ENCODE measurements around the gene LRRC18. TPM values are rescaled to one million over a fixed set of nuclear protein-coding genes. Genes with fewer than 3 reads are reported as not detected.

LRRC18 gene
- total and polyA plus RNA-seq, 9 of the 15 experiments (the other 6 are each of a cell fraction or from before 2014, with no cell fraction given), result not detected

DNA sequence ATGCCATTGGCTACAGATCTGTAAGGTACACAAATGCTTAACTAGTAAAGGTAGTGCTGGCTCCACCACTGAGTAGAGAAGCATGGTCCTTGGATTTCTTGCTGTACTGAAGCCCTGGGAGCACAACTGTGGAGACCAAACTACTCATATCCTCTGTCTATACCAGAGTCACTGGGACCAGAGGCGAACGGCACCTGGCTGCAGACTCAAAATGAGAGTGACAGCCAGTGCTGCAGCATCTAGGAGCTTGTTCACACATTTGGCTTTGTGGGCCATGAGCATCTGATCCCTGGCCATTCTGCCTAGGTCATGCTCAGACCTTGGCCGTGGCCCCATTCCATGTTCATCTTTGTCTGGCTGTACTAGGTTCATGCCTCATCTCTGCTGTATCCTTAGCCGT lies 31.9 kb downstream of the LRRC18 start:
- no peak overlapping the region for H3K27ac ChIP-seq (ENCODE audit: extremely low read depth, low read depth, low read length)
- 3% methylated on average over 4 of the region's 4 CpGs for WGBS (ENCODE audit: insufficient coverage, low coverage, missing lambda C conversion rate)
- no peak overlapping the region for H3K9ac ChIP-seq (ENCODE audit: insufficient read depth in 1 of 2, low read depth in 2 of 2, low read length in 2 of 2)
- no peak for FAIRE-seq
- H3K9me3 ChIP-seq (replicated peaks; ENCODE audit: control insufficient read depth, insufficient read depth, low read depth, low read length), result no peaks in the 10 kb centered on the region
- no peak for TF ChIP-seq ZNF224 (CRISPR knock-in tag; IDR thresholded peaks at IDR 0.05)
- no peak for TF ChIP-seq RBM22 (IDR thresholded peaks at IDR 0.05; ENCODE audit: low read depth, low read length, poor library complexity, severe bottlenecking)
- no peak for TF ChIP-seq PCBP1 (IDR thresholded peaks at IDR 0.05; ENCODE audit: low read depth, low read length, poor library complexity, severe bottlenecking)
- TF ChIP-seq MEF2A (IDR thresholded peaks at IDR 0.05; ENCODE audit: control insufficient read depth, low read depth, low read length), result no peak
- no peak for TF ChIP-seq FOSL1 (tag; conservative IDR thresholded peaks at IDR 0.05)
- TF ChIP-seq SAFB2 (IDR thresholded peaks at IDR 0.05; ENCODE audit: borderline replicate concordance, low read depth, low read length, severe bottlenecking), result no peak
- no peak for TF ChIP-seq HNRNPUL1 (IDR thresholded peaks at IDR 0.05; ENCODE audit: low read length)
- TF ChIP-seq PTTG1 (tag; IDR thresholded peaks at IDR 0.05; ENCODE audit: low read depth), result no peak
- no peak for TF ChIP-seq BRD9 (IDR thresholded peaks at IDR 0.05; ENCODE audit: low read depth, partially characterized antibody)
- TF ChIP-seq FUS (optimal IDR thresholded peaks at IDR 0.05; ENCODE audit: low read depth, low read length), result no peak
- no peak for TF ChIP-seq ZNF124 (CRISPR knock-in tag; IDR thresholded peaks at IDR 0.05)
- no peak for TF ChIP-seq MXI1 (IDR thresholded peaks at IDR 0.05; ENCODE audit: low read depth, low read length)
- TF ChIP-seq, protein P1, sequence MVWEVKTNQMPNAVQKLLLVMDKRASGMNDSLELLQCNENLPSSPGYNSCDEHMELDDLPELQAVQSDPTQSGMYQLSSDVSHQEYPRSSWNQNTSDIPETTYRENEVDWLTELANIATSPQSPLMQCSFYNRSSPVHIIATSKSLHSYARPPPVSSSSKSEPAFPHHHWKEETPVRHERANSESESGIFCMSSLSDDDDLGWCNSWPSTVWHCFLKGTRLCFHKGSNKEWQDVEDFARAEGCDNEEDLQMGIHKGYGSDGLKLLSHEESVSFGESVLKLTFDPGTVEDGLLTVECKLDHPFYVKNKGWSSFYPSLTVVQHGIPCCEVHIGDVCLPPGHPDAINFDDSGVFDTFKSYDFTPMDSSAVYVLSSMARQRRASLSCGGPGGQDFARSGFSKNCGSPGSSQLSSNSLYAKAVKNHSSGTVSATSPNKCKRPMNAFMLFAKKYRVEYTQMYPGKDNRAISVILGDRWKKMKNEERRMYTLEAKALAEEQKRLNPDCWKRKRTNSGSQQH (CRISPR knock-in tag; IDR thresholded peaks at IDR 0.05), result no peak
- TF ChIP-seq, protein P2, sequence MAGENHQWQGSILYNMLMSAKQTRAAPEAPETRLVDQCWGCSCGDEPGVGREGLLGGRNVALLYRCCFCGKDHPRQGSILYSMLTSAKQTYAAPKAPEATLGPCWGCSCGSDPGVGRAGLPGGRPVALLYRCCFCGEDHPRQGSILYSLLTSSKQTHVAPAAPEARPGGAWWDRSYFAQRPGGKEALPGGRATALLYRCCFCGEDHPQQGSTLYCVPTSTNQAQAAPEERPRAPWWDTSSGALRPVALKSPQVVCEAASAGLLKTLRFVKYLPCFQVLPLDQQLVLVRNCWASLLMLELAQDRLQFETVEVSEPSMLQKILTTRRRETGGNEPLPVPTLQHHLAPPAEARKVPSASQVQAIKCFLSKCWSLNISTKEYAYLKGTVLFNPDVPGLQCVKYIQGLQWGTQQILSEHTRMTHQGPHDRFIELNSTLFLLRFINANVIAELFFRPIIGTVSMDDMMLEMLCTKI (IDR thresholded peaks at IDR 0.05; ENCODE audit: partially characterized antibody), result no peak
- ChIA-PET CTCF (ENCODE audit: low intra/inter-chr PET ratio) (interaction anchor here (0.6 kb wide), 1 partner anchor 57 kb away, joined by 3 read pairs; no protein-coding TSS in a partner anchor), POLR2A (interaction anchor here (0.6 kb wide), 1 partner anchor 10 kb away, joined by 3 read pairs; no protein-coding TSS in a partner anchor)
- H3K4me3 ChIP-seq, result no peak overlapping the region
- peaks cover 5% of the 10 kb centered on the region for H3K9me1 ChIP-seq (ENCODE audit: control insufficient read depth, insufficient read depth, low read length)
- no peak for ATAC-seq
- no peaks in the 10 kb centered on the region for H3K36me3 ChIP-seq (ENCODE audit: control insufficient read depth, insufficient read depth, low read length)
- H4K20me1 ChIP-seq (replicated peaks; ENCODE audit: control insufficient read depth, insufficient read depth, low read length), result no peaks in the 10 kb centered on the region
- BruUV-seq (replicated peaks), result no TSS peak
- no peak overlapping the region for H3K4me2 ChIP-seq (ENCODE audit: insufficient read depth, low read length)
- in situ Hi-C loops (cut with MboI) (no loop called here), intact Hi-C loops (cut with micrococcal nuclease) (no loop called here)
- peaks cover 8 to 22% of the 10 kb centered on the region in 2 experiments; a peak in 3 of 5 replicates for H3K27me3 ChIP-seq (ENCODE audit: control insufficient read depth in 2 of 2, insufficient read depth in 2 of 2, low read length in 2 of 2)
- H3K79me2 ChIP-seq (ENCODE audit: control insufficient read depth, insufficient read depth, low read length), result no peaks in the 10 kb centered on the region
- no peak for DNase-seq (ENCODE audit: extremely low read depth in 1 of 4, low spot score in 3 of 4)
- H3K4me1 ChIP-seq (replicated peaks in 1 of 2; ENCODE audit: control insufficient read depth in 2 of 2, insufficient read depth in 2 of 2, low read length in 2 of 2), result no peaks in the 10 kb centered on the region
- no peak overlapping the region for H2AFZ ChIP-seq (ENCODE audit: low read depth, low read length)

Measured in K562 (cell line).